SK-N-SH treated with all-trans-retinoic acid at 6 μM for 48 hours (cell line): ENCODE measurements around the gene PGF.

ENCODE experiments used
- BACH2 ChIP-seq: fragments of 250-450 bp; sonication (Bioruptor Pico); IDR thresholded peaks from 2 replicates; pipeline ENCODE4 v1.9.0; 2021; ENCODE audit warnings: mild to moderate bottlenecking, borderline replicate concordance
- CREB5 ChIP-seq: fragments of 250-450 bp; sonication (Bioruptor Pico); IDR thresholded peaks from 2 replicates; pipeline ENCODE4 v1.5.1; 2020; ENCODE audit warnings: low read depth, mild to moderate bottlenecking, moderate library complexity
- CSRNP3 ChIP-seq: fragments of 250-450 bp; sonication (Bioruptor Pico); IDR thresholded peaks from 2 replicates; pipeline ENCODE4 v1.5.1; 2021; ENCODE audit warnings: mild to moderate bottlenecking, moderate library complexity
- GLIS3 ChIP-seq: fragments of 250-450 bp; sonication (Bioruptor Pico); IDR thresholded peaks from 2 replicates; pipeline ENCODE4 v1.5.0; 2020; ENCODE audit warnings: mild to moderate bottlenecking, moderate library complexity
- ISL1 ChIP-seq: fragments of 250-450 bp; sonication (Bioruptor Pico); IDR thresholded peaks from 2 replicates; pipeline ENCODE4 v2.1.2; 2022; ENCODE audit warnings: mild to moderate bottlenecking, moderate library complexity
- PATZ1 ChIP-seq: fragments of 250-450 bp; sonication (Bioruptor Pico); IDR thresholded peaks from 2 replicates; pipeline ENCODE4 v1.8.0; 2020; ENCODE audit warnings: mild to moderate bottlenecking, moderate library complexity, borderline replicate concordance
- TOX ChIP-seq: fragments of 250-450 bp; sonication (Bioruptor Pico); IDR thresholded peaks from 2 replicates; pipeline ENCODE4 v1.8.0; 2021; ENCODE audit warnings: mild to moderate bottlenecking, moderate library complexity, borderline replicate concordance
- ZFP3 ChIP-seq: fragments of 250-450 bp; sonication (Bioruptor Pico); IDR thresholded peaks from 2 replicates; pipeline ENCODE4 v1.5.0; 2020; ENCODE audit warnings: mild to moderate bottlenecking, moderate library complexity
- ZFP30 ChIP-seq: fragments of 450-650 bp; formaldehyde crosslinking; IDR thresholded peaks from 2 replicates; pipeline ENCODE4 v1.5.0; 2022; ENCODE audit warnings: mild to moderate bottlenecking, moderate library complexity
- ZNF8 ChIP-seq: fragments of 450-650 bp; formaldehyde crosslinking; IDR thresholded peaks from 2 replicates; pipeline ENCODE4 v1.5.0; 2020; ENCODE audit warnings: mild to moderate bottlenecking, moderate library complexity

DNA sequence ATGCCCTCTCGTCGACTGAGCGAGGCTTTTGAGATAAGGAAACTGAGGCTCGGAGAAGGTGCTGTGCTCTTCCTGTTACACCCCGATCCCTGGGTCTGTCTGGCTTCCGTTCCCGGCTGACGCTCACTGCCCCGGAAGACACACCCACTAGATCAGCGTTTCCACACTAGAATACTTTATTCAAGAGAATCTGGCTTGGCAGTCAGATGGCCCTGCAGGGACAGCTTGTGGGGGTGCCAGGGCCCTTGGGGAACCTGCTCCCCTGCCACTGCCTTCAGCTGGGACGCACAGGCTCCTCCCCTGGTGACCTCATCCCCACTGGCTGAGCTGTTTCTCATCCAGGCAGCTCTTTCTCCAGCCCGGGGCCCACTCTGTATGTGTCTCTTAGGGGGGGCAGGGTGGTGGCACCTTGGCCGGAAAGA lies 13.7 kb downstream of the PGF start:
- TF ChIP-seq PATZ1 (CRISPR knock-in tag) (no peak), CREB5 (CRISPR knock-in tag) (no peak), ZNF8 (CRISPR knock-in tag) (no peak), ZFP30 (no peak), GLIS3 (CRISPR knock-in tag) (no peak), CSRNP3 (CRISPR knock-in tag) (no peak), ZFP3 (no peak), BACH2 (CRISPR knock-in tag) (no peak), TOX (CRISPR knock-in tag) (no peak), ISL1 (no peak)
